HG02678 (cell line): ENCODE measurements around the gene DERL3.

Experiments
- ATAC-seq: cut with Tn5 transposase; IDR thresholded peaks from one replicate; pipeline ENCODE4 v1.9.1; 2021; ENCODE audit warnings: mild to moderate bottlenecking, moderate library complexity; ENCODE audit not compliant: unreplicated experiment

Gene DERL3

DNA sequence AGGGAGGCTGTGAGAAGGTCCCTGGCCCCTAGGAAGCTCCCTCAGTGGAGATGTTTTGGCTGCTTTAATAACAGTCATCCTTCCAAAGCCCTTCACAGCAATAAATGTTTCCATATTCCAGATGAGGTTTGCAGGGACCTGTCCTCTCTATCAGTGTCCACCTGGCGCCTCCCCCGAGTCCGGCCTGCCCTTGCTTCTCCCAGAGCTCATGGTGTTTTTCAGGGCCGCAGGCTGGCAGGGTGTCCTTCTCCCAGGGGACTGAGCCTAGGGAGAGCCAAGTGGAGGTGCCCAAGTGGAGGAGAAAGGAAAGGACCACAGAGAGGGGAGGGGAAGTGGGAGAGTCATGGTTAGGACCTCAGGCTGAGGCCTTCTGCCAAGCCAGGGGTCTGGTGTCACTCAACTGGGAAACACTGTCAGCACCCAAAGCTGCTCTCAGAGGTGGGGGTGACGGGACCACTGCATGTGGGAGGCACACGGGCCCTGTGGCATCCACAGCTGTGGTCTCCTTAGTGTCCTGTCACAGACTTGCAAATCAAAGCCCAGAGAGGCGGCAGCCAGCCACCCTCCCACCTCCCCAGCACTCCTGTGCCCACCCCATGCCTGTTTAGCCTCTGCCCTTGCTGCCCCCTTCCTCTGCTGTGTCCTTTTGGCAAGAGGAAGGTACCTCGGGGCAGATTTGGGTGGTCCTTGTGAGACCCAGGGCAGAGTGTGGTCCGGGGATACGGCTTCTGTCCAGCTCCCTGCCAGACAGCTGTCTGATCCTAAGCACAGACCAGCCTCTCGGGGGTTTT is 6.4 kb downstream of the DERL3 start:
- no peak for ATAC-seq

DNA sequence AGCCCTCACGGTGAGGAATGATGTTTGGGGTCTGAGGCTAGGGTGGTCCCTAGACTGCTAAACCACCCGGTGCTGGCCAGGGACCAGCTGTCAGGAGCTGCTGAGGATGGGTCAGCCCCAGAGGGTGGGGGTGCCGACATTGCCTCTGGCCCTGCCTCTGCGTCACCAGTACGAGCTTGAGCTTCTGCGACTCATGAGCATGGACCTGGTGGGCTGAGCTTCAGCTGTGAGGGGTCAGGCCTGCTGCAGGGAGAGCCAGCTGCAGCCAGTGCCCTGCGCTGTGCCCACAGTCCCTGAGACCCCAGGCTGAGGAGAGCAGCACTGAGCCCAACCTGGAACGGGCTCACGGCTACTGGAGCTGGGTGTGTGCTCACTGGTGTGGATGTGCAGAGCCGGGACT is 7.0 kb downstream of the DERL3 start:
- ATAC-seq = no peak

DNA sequence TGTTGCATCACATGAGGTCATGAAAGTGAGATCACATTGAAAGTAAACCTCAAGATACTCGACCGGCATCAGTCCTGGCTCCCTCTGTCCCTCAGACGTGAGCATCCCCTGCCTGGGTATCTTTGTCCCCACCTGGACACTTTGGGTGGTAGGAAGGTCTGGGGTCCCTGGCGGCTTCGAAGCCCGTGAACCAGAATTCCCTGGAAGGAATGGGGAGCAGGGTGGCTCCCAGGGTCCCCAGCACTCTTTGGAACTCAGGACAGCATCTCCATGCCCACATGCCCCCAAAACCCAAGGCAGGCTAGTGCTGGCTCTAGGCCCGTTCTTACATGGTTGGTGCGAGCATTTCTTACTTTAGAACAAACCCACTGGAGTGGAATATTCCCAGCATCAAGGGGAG is 7.5 kb downstream of the DERL3 start:
- no peak for ATAC-seq

DNA sequence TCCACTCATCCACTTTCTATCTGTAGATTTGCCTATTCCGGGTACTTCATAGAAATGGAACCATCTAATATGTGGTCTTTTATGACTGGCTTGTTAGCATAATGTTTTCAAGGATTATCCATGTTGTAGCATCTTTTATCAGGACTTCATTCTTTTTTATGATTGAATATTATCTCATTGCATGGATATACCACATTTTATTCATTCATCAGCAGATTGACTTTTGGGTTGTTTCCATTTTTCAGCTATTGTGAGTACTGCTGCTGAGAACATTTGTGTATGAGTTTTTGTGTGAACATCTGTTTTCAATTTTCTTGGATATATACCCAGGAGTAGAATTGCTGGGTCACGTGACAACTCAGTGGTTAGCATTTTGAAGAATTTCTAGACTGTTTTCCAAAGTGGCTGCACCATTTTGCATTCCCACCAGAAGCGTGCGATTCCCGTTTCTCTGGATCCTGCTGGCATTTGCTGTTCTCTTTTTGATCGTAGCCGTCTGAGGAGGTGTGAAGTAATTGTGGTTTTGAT is 8.9 kb downstream of the DERL3 start:
- no peak for ATAC-seq

DNA sequence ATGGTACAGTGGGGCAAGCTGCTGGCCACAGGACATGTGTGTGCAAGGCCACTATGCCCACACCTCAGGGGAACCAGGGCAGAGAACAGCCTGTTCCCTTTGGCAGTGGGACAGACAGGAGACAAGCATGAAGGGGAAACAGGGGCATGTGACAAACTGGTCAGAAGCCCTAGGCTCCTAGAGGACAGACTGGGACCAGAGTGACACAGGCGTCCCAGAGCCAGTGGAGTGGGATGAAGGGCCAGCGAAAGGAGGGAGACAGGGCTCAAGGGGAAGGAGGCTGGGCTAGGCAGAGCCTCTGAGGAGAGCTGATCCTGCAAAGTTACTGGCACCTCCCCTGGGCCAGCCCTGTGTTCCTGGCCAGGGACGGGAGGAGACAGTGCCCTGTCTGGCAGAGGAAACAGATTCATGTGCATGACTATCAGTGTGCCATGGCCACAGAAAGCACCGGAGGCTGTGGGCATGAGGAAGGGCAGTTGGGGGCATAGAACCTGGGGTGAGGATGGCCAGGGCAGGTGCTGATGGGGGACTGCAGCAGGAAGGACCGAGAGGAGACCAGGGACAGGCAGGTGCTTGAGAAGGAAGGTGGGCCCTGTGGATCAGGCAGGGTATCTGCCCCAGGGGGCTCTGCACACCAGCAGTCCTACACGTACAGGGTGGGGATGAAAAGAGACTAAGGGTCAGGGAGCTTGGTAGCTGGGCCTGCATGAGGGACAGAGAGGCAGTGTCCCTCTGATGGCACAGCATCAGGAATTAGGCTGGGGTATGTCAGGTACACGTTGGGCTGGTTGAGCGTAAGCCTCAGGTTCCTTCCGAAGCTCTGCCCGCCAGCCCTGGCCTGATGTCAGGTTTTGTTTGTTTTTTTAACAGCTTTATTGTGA is 9.8 kb downstream of the DERL3 start:
- no peak for ATAC-seq

DNA sequence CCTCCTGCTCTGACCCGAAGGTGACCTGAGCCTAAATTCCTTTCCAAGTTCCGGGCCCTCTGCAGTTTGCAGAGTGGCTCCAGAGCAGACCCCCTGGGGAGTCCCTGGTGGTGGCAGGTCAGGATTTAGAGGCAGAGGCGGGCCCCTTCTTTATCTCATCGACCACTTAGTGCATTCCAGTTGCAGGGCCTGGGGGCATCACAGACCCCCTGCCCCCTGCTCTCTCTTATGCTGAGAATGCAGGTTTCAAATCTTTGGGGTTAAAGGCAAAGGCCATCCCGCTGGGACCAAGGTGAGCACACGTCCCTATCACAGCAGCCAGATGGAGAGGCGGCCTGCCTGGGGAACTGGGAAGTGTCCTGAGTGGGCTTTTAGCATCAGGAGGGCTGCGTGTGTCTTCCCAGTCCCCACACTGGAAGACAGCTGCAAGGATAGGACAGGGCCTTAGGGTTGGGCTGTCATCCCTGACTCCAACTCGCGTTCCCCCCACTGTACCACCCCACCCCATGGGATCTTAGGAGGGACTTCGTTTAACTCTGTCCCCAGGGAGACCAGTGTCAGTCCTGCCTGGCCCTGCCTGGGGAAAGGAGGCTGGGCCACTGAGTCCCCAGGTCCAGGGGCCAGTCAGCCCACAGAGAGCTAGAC is 11.3 kb downstream of the DERL3 start:
- ATAC-seq = no peak

DNA sequence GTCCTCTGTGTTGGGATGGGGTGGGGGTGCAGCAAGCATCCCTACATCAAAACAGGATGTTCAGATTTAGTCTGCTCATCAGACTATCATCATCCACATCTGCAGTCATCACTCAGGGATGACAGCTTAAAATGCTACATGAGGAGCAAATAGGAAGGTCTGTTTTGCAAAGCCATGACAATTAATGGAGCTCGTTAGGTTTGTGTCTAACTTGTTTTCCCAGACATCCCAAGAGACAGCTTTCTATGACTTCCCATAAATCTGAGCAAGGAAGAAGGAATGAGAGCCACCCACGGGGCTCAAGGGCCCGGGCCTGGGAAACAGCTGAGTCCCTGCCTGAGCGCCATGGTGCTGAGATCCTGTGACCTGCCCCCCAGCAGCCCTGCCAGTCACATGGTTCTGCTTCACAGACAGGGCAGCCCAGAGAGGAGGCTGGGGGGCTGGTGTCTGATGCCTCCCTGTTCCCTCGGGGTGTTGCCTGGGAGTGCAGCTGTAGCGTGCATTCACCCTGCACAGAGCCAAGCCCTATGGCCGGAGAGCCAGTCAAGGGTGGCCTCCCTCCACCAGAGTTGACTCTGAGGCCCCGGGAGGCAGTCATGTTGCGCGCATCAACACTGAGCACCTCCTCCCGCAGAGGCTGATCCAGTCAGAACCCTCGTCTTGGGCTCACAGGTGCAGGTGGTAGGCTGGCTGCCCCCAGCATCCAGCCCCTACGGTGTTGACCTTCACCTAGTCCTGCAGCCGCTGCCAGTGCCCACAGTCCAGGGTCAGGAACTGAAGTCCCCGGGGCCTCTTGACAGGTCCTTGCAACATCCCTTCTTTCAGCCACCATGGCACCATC is 12.1 kb downstream of the DERL3 start:
- ATAC-seq = no peak

DNA sequence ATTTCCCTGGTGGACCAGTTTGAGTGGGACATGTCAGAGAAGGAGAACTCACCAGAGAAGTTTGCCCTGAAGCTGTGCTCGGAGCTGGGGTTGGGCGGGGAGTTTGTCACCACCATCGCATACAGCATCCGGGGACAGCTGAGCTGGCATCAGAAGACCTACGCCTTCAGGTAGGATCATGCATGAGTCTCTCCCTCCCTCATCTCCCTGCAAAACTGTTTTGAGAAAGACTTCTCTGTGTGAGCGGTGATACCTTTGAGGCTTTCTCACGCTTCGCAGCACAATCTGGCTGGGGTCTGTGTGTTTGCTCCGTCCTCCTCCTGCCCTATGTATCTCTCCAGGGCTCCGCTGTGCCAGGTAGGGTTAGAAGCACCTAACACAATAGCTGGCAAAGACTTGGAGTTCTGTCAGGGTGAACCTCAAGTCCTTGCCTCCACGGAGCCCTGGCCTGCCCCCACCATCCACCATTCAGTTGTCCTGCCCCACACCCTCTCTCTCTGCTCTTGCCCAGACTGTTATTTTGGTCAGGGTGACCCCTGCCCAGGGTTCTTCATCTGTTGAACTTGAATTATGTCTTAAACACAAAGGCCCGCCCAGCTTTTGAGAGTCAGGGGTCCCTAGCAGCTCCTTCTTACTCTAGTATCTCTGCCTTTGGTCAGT is 13.4 kb downstream of the DERL3 start:
- ATAC-seq = no peak

DNA sequence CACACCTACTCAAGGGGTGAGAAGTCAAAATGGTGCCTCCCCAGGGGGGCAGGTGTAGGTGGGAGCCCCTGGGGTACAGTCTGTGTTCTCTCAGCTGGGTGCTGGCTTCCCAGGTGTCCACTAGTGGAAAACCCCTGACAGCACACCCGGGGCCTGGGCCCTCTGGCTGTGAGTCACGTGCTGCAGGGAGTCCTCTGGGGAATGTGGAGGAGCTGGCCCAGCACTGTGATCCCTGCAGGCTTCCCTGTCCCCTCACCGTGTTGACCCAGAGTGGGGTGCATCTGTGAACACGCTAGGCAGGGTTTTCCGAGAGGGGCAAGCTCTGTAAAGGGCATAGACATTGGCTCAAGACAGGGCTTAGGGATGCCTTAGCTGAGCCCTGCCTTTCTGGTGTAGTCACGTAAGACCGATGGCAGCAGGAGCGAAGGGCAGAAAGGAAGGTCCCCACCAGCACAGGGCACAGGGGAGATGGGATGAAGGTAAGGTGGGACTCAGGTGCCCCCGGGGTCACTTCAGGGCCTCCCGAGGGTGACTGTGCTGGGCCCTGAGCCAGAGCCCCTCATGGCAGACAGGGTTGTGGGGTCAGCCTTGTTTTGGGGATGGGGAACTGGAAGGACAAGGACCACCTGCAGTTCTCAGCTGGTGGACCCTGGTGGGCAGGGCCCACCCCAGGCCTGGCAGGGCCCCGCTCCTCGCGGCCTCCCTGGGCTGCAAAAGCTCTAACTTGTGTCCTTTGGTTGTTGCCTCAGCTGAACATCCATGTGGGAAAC is 14.1 kb downstream of the DERL3 start:
- ATAC-seq = no peak

DNA sequence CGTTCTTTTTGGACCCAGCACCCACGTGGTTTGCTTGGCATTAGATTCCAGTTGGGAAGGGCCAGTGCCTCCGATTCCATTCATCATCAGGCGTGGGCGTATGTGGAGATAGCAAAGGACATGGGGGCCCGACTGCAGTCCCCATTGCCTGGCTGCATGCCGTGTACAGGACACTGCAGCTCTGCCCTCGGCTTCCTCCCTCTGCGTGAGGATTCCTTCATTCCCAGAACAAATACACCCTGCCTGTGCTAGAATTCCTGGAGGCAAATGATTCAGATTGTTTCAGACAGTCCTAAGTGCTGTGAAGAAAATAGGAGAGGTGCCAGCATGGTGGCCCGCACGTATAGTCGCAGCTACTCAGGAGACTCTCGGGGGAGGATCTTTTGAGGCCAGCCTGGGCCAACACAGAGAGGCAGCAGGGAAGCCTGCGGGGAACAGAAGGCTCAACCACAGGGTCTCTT is 15.4 kb downstream of the DERL3 start:
- no peak for ATAC-seq

DNA sequence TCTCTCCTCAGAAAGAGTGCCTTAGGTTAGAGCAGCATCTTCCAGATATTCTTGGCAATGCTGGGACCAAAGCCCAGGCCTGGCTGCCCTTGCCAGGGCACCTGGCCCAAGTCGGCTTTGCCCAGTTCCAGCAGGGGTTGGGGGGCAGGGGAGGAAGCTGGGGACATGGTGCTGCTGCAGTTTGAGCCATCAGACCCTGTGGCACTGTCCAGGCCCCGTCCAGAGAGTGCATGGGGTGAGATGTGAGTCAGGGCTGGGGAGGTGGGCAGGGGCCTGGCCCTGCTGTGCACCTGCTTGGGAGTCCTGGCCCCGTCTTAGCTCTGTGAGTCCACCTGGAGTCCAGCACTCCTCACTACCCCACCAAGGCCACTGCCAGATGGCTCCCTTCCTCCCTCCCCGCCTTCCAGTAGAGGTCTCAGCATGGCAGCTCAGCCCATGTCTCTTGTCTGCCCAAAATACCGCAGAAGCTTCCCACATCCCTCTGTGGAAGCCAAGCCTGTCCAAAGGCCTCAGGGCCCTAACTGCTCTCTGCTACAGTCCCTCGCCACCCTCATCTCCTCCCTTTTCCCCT is 16.6 kb downstream of the DERL3 start:
- no peak for ATAC-seq

DNA sequence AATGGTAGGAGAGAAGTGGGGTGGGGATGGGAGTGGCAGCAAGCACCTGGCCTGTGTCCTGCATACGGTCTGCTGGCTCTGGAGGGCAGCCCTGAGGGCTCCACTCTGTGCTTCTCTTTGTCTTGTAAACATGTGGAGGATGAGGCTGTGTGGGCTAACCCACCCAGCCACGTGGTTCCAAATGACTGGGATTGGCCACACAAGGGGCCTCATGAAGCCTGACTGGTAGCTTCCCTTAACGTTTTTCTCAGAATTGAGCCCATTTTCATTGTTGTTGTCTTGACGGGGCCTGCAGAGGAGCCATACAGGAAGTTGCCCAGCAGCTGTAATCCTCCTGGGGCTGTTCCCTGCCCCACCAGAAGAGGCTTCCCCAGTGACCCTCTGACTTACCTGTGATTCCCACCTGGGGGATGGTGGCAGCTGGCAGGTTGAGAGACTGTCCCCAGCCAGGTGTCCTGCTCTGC is 18.0 kb downstream of the DERL3 start:
- ATAC-seq = no peak

DNA sequence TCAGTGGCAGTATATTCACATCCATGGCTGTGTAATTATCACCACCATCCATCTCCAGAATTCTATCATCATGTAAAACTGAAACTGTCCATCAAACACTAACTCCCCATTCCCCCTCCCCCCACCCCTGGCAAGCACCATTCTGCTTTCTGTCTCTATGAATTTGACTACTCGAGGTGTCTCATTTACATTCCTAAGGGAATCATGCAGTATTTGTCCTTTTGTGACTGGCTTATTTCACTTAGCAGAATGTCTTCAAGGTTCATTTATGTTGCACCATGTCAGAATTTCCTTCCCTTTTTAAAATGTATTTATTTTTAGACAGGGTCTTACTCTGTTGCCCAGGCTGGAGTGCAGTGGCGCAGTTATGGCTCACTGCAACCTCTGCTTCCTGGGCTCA is 20.3 kb downstream of the DERL3 start:
- ATAC-seq = no peak

DNA sequence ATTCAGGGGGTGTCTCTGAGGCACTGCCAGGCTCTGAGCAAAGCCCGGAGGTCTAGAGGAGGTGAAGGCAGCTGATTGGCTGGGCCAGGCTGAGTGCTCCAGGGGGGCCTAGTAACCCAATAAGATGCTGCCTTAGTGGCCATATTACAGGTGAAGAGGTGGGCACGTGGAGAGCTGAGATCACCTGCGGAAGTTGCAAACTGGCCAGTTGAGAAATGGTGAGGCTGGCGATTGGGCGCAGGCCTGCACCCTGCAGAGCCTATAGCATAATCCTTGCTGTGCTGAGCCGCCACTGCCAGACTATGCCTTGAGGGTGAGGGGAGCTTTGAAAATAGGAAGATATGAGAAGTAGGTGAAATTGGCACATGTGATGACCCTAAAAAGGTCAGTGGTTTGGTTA is 21.7 kb downstream of the DERL3 start:
- ATAC-seq = no peak

DNA sequence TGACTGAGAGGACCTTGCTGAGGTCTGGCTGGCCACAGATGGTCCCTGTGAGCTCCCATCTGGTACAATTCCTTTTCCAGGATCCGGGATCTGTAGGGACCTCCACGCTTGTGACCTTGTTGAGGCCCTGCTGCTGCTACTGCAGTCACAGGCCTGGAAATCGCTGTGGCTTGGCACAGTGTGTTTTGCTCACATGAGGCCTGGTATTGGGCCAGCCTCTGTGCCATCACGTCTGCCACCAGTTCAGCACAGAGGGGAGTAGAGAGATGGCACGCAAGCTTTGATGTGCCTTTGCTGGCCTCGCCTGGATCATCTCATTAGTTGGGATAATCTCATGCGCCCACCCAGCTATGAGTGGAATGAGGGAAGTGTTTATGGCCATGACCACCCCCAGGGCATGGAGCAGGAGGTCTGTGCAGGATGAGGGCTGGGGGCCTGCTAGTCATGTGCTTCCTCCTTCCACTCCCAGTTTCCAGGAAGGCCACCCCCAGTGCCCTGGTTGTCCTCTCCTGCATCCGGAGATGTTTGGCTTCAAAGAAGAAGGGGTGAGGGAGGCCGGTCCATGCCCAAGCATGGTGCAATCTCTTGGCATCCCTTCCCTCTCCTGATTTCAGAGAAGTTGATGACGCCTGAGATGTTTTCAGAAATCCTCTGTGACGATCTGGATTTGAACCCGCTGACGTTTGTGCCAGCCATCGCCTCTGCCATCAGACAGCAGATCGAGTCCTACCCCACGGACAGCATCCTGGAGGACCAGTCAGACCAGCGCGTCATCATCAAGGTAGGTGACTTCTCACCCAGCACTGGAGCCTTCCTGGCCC is 22.4 kb downstream of the DERL3 start:
- no peak for ATAC-seq

DNA sequence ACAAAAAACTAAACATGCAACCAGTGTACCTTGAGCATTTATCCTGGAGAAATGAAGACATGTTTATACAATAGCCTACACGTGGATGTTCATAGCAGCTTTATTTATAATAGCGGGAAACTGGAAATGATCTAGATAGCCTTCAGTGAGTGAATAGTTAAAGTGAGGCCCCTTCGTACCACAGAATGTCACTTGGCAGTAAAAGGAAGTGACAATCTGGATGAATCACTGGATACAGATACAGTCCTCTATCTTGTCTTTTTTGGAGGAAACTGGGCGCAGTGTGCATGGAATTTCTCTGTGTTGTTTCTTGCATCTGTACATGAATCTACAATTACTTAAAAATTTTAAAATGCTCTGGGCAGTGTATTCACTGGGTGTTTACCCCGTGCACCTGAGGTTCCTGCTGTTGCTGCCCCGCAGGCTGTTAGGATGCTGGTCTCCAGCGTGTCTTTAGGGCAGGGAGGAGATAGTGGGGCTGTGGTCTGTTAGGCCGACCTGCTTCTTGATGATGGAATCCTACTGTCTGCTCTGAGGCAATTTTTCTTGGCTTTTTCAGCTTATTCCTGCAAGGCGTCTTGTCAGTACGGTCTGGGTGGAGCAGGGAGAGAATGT is 23.2 kb downstream of the DERL3 start:
- ATAC-seq = no peak

DNA sequence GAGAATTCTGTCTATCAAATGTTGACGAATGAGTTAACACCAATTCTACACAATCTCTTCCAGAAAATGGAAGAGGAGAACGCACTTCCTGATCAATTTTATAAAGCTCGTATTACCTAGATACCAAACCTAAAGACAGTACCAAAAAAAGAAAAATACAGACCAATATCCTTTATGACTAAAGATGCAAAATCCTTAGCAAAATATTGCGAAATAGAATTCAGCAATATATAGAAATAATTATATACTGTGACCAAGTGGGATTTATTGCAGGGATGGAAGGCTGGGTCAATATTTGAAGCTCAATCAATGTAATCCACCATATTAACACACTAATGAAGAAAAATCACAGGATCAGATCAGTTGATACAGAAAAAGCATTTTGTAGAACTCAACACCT is 26.4 kb downstream of the DERL3 start:
- ATAC-seq = no peak
